ENCODE results near the gene GSE1. TPM values are rescaled to one million over a fixed set of nuclear protein-coding genes. Genes with fewer than 3 reads are reported as not detected.

Gene GSE1
- polyA plus RNA-seq, 1 donor (not counting 4 experiments of a cell fraction or from before 2014, with no cell fraction given), result 5.0 TPM

GRCh38 chr16:85716022-85716679 is 103.0 kb downstream of the GSE1 start:
- Histone ChIP-seq H3K9me1 (ENCODE audit: control insufficient read depth, extremely low read depth, insufficient read depth, low read length) (no peaks in the 10 kb centered on the region), H2AFZ (ENCODE audit: control insufficient read depth, low read length) (no peak overlapping the region), H3K4me1 (ENCODE audit: control insufficient read depth, extremely low read depth, insufficient read depth, low read length) (peaks cover 61% of the 10 kb centered on the region), H4K20me1 (ENCODE audit: control insufficient read depth, extremely low read depth, insufficient read depth, low read length) (peaks cover 27% of the 10 kb centered on the region), H3K79me2 (ENCODE audit: control insufficient read depth, insufficient read depth, low read length) (peaks cover 38% of the 10 kb centered on the region), H3K36me3 (ENCODE audit: control insufficient read depth in 2 of 2, extremely low read depth in 1 of 2, insufficient read depth in 2 of 2, low read length in 2 of 2) (peaks cover 14 to 44% of the 10 kb centered on the region in 2 experiments), H3K27me3 (ENCODE audit: control insufficient read depth, extremely low read depth, insufficient read depth, low read length) (no peaks in the 10 kb centered on the region), H3K27ac (ENCODE audit: control insufficient read depth, insufficient read depth, low read length) (peak overlapping the region; percentile 87), H3K9ac (ENCODE audit: control insufficient read depth, extremely low read depth, insufficient read depth, low read length) (peak overlapping the region; percentile 54), H3K9me3 (ENCODE audit: control insufficient read depth, low read depth, low read length) (no peaks in the 10 kb centered on the region), H3K4me2 (ENCODE audit: control insufficient read depth, extremely low read depth, insufficient read depth, low read depth, low read length) (peak overlapping the region; percentile 37), H3K4me3 (ENCODE audit: control insufficient read depth in 2 of 3, extremely low read depth in 1 of 3, insufficient read depth in 2 of 3, low read depth in 1 of 3, low read length in 3 of 3) (peak overlapping the region in 2 of 3 experiments; percentile 19 to 55)
- DNase-seq (ENCODE audit: low read depth, low spot score) (no peak), FAIRE-seq (no peak)
- TF ChIP-seq CTCF (optimal IDR thresholded peaks at IDR 0.05 in 1 of 3, IDR thresholded peaks at IDR 0.05 in 1 of 3, conservative IDR thresholded peaks at IDR 0.05 in 1 of 3; ENCODE audit: extremely low read depth in 1 of 3, insufficient read depth in 2 of 3, low read length in 3 of 3) (no peak), EZH2 (IDR thresholded peaks at IDR 0.05; ENCODE audit: low read length) (no peak)
- dilution Hi-C loops (cut with MboI; ENCODE audit: extremely low pct_ligation_motif_present, low sequenced_read_pairs), result no loop called here

- Histone ChIP-seq H2AFZ (ENCODE audit: control insufficient read depth, low read length) (no peak overlapping the region), H3K4me3 (ENCODE audit: control insufficient read depth in 2 of 3, extremely low read depth in 1 of 3, insufficient read depth in 2 of 3, low read depth in 1 of 3, low read length in 3 of 3) (peak overlapping the region in 2 of 3 experiments; percentile 4 to 8), H3K9ac (ENCODE audit: control insufficient read depth, extremely low read depth, insufficient read depth, low read length) (peak overlapping the region; percentile 54), H3K27me3 (ENCODE audit: control insufficient read depth, extremely low read depth, insufficient read depth, low read length) (no peaks in the 10 kb centered on the region), H3K4me2 (ENCODE audit: control insufficient read depth, extremely low read depth, insufficient read depth, low read depth, low read length) (peak overlapping the region; percentile 37), H3K79me2 (ENCODE audit: control insufficient read depth, insufficient read depth, low read length) (peaks cover 38% of the 10 kb centered on the region), H3K9me3 (ENCODE audit: control insufficient read depth, low read depth, low read length) (no peaks in the 10 kb centered on the region), H3K27ac (ENCODE audit: control insufficient read depth, insufficient read depth, low read length) (peak overlapping the region; percentile 87), H3K9me1 (ENCODE audit: control insufficient read depth, extremely low read depth, insufficient read depth, low read length) (peaks cover 2% of the 10 kb centered on the region), H4K20me1 (ENCODE audit: control insufficient read depth, extremely low read depth, insufficient read depth, low read length) (peaks cover 32% of the 10 kb centered on the region), H3K36me3 (ENCODE audit: control insufficient read depth in 2 of 2, extremely low read depth in 1 of 2, insufficient read depth in 2 of 2, low read length in 2 of 2) (peaks cover 13 to 42% of the 10 kb centered on the region in 2 experiments), H3K4me1 (ENCODE audit: control insufficient read depth, extremely low read depth, insufficient read depth, low read length) (peaks cover 66% of the 10 kb centered on the region)
- dilution Hi-C loops (cut with MboI; ENCODE audit: extremely low pct_ligation_motif_present, low sequenced_read_pairs), result no loop called here
- DNase-seq (ENCODE audit: low read depth, low spot score) (no peak), FAIRE-seq (peak; percentile 65)
- TF ChIP-seq CTCF (optimal IDR thresholded peaks at IDR 0.05 in 1 of 3, IDR thresholded peaks at IDR 0.05 in 1 of 3, conservative IDR thresholded peaks at IDR 0.05 in 1 of 3; ENCODE audit: extremely low read depth in 1 of 3, insufficient read depth in 2 of 3, low read length in 3 of 3) (no peak), EZH2 (IDR thresholded peaks at IDR 0.05; ENCODE audit: low read length) (no peak)
These were observed 103.5 kb downstream of the GSE1 start for GRCh38 chr16:85716680-85717038.

Data from keratinocyte (primary cell).